GM19023 (cell line): Measurements from ENCODE around the gene NUP160.
"Not testable (repeated sequence)": the region's sequence is repeated elsewhere in the genome, so short reads cannot be mapped to it uniquely, and the experiment has no call there.

Source experiments
- ATAC-seq: cut with Tn5 transposase; IDR thresholded peaks from one replicate; pipeline ENCODE4 v1.9.1; 2021; ENCODE audit warnings: mild to moderate bottlenecking, moderate library complexity; ENCODE audit not compliant: unreplicated experiment

NUP160 gene

DNA sequence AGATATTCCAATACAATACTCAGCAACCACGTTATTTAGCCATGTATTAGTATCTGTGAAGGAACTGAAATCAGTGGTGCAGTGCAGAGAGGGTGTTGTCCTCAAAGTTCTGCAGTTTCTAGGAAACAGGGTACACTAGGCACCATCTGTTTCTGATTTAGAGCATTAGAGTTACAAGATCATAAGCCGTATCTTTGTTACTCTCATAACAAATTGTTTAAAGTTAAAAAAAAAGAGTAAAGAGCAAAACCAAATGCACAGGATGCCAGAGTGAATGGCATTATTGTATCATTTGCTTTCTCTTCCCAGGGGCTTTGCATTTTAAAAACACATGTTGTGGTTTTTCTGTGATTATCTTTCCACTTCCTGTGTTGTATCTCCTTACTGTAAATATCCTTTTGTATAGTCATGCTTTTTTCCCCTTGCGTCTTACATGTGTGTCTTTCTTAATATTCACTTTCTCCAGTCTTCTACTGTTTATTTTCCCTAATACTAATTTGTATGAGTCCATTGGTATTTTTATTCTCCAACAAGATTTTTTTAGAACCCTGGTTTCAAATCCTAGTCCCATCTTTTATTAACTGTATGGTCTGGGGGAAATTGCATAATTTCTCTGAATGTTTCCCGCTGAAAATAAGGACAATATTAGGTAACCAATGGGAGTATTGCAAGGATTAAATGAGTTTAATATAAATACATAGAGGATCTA, 15.2 kb upstream of the NUP160 start:
- ATAC-seq: no peak

DNA sequence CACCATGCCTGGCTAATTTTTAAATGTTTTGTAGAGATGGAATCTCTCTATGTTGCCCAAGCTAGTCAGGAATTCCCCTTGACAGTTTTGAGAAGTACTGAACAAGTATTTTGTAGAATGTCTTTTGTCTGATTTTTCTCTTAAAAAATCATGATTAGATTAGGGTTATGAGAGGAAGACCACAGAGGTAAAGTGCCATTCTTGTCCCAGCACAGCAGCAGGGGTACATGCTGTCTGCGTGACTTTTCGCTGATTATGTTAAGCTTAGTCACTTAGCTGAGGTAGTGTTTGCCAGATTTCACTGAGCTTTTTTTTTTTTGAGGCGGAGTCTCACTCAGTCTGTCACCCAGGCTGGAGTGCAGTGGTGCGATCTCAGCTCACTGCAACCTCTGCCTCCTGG, 13.6 kb upstream of the NUP160 start:
- ATAC-seq: no peak

DNA sequence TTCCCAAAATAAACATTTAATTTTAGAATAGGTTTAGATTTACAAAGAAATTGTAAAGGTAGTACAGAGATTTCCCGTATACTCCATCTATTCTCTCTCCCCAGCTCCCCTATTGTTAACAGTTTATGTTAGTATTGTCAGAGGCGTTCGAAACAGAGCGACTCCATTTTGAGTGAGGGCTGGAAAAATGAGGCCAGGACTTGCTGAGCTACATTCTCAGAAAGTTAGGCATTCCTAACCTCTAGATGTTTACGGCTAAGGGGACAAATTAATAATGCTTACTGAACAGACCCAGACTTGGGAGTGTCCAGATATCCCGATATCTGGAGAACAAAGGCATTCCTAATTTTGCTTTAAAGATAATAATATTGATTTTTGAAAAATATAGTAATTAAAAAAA, 12.4 kb upstream of the NUP160 start:
- no peak for ATAC-seq

DNA sequence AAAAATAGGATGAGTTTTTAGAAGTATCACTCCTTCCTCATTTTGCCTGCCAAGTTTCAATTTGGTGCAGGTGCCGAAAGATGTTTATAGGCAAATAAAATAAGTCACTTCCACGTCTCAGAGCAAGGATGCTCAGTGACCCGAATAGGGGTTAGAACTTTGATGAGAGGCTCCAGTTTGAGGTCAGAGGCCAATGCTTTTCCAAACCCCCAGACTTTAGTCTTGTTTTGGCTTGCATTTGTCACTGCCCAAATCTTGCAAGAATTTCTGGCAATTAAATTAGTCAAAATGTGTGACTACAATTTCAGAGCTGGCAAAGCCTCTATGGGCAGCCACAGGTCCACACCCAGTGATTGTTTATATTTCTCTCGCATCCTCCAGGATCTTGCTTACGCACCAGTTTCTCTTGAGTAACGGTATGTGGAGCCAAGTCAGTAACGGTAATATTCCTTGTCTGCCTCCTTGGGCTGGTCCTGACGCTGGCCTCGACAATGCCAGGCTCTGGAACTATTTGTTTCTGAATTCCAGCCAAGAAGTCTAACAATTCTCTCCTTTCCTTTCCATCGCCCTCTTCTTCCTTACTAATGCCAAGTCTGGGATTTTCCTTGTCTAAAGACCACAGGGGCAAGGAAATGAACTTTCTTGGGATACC, 9.9 kb upstream of the NUP160 start:
- ATAC-seq: no peak

DNA sequence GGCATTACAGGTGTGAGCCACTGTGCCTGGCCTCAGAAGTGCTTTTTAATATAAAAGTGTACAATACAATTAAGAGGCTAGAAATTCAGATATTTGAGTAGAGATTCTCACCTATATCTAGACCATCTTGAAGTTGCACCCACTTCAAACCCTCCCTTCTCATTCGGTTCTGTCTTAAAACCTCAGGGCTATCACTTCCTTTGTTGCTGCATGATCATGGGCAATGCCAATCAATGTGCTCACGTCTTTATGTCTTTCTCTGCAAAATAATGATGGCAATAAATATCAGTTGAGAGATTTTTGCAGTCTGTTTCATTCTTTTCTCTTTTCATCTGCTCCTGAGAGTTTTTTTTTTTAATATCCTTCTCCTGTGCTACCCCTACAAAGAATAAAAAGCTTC, 9.3 kb upstream of the NUP160 start:
- ATAC-seq: no peak

DNA sequence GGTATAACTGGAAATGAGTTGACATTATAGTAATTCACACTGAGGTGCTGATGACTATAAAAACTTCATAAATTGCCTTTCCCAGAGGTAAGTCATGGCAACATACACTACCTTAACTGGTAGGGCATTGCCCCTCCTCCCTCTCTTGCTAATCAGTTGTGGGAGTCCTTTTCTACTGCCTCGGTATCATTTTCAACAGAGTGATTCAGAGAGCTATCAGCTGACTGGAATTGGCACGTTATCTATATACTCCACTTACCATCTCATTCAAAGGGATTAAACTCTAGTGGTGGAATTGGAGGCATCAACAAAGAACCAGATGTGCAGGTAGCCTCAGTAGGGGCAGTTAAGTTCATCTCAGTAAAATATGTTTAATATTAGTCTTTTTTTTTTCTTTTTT, 8.0 kb upstream of the NUP160 start:
- ATAC-seq: no peak

DNA sequence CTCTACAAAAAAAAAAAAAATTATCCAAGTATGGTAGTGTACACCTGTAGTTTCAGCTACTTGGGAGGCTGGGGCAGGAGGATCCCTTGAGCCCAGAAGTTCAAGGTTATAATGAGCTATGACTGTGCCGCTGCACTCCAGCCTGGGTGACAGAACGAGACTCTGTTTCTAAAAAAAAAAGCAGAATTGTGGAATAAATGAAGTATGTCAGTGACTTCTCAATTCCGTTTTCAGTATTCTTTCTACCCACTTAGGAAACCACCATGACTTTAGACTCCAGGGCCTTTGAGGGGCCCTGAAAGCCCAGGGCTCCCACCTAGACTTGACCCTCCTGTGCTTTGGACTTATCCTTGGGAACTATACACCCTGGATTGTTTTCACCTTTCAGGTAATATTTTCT, 6.5 kb upstream of the NUP160 start:
- ATAC-seq: peak; percentile 44

DNA sequence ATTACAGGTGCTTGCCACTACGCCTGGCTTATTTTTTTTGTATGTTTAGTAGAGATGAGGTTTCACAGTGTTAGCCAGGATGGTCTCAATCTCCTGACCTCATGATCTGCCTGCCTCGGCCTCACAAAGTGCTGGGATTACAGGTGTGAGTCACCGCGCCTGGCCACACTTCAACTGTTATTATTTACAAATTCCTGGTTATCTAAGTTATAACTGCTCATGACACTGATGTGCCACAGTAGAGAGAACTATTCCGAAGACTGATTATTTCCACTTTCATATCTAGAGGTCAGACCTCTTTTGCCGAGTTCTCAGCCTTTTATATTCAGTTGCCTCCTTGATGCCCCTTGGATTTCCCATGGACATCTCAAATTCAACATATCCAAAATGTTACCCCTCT, 3.9 kb upstream of the NUP160 start:
- no peak for ATAC-seq

DNA sequence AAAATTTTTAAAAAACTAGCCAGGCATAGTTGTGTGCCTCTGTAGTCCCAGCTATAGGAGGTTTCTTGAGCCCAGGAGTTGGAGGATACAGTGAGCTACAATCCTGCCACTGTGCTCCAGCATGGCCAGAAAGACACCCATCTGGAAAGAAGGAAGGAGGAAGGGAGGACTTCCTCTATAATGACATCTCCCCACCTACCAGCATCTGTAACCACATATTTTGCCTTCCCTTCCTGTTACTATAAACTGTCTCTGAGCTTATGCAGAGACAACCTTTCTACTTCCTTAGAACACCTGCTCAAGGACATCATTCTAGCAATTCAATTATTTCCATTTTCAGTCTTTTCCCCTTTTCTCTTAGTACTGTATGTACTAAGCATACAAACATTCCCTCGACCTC, 2.2 kb upstream of the NUP160 start:
- no peak for ATAC-seq

DNA sequence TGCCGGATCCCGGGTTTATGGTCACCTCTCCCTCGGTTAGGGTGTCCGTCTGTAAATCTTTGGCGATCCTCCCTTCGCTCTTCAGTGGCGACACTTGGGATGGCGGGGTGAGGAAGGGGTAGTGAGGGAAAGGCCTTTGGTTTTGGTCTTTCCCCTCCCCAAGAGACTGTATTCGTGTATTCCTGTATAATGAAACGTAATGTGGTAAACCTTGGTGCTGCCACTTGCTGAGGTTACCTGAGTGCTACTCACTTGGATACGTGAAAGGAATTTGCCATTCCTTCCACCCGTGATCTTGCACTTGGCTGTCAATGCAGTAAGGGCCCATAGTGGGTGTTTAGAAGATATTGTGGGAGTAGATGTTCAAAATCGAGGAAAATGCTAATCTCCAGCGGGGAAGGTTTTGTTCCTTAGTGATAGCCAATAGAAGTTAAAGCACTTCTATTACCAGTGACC, 578 bp upstream of the NUP160 start:
- peak; percentile 21 for ATAC-seq

DNA sequence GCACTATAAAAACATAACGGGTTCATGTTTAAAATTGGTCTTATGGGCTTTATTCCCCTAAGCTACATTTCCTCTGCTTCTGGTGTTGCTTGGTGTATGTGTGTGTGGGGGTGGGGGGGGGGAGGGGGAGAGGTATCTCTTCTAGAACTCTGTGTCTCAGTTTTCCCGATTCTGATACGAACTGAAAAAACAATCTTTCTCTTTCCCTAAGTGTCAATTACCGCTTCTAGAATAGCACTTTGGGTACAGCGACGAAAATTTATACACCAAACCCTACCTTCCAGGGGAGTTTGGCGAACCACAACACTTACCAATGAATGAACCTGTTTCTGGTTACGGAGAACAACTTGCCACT, 636 bp downstream of the NUP160 start:
- ATAC-seq: no peak

DNA sequence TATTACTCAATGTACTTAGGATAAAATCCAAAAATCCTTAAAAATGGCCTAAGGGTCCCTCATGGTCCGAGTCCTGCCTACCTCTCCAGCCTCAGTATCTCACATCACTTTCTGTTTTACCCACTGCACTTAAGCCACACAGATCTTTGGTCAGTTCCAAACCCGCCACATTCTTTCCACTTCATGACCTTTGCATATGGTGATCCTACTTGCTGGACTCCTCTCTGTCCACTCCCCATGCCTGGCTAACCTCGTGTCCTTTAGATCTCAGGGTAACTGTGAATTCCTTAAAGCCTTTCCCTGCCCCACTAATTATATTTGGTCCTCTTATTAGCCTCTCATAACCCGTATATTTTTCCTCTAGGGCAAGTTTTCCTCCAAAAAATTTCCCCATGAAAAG, 1.2 kb downstream of the NUP160 start:
- no peak for ATAC-seq

DNA sequence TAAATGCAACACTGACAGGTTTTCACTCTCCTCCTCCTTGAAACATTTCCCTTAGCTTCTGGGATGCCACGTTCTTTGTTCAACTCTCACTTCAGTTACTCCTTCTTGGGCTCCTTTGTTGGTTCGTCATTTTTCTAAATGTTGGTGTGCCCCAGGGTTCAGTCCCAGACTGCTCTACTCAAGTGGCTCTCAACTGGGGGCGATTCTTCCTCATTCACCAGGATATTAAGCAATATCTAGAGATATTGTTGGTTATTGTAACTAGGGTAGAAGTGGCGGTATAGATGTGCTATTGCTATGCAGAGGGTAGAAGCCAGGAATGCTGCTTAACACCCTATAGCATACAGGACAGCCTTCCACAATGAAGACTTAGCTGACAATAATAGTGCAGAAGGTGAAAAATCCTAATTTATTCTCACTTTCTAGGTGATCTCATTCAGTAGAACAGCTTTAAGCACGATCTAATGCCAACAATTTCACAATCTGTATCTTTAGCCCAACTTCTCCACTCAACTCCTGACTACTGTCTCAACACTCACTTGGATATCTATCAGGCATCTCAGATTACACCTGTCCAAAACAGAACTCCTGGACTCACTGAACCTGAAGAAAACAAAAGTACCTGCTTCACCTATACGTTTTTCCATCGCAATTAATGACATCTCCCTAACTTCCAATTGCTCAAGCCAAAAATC, 4.6 kb downstream of the NUP160 start:
- ATAC-seq: no peak

DNA sequence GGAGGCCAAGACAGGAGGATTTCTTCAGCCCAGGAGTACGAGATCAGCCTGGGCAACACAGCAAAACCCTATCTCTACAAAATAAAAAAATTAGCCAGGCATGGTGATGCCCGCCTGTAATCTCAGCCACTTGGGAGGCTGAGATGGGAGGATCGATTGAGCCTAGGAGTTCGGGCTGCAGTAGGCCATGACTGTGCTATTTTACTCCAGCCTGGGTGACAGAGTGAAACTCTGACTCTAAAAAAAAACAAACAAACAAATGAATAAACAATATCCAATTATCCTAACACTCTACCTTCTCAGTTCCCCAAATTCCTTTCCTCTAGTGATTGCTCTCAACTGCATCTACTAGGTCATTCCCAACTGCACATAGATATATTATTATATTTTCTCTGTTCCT, 5.4 kb downstream of the NUP160 start:
- no peak for ATAC-seq

DNA sequence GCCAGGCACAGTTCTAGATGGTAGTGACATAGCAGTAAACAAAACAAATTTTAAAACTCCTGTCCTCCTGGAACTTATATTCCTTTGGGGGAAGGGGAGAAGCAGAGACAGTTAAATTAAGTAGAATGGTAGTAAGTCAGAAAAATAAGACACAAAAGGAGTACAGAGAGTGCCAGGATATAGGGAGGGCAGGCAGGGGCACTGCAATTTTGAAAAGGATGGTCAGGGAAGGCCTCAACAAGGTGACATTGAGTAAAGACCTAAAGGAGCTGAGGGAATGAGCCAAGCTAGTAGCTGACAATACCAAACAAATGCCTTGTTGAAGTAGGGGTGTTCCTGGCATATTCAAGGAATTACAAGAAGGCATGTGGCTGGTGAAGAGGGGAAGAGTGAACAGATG, 10.2 kb downstream of the NUP160 start:
- ATAC-seq: no peak

DNA sequence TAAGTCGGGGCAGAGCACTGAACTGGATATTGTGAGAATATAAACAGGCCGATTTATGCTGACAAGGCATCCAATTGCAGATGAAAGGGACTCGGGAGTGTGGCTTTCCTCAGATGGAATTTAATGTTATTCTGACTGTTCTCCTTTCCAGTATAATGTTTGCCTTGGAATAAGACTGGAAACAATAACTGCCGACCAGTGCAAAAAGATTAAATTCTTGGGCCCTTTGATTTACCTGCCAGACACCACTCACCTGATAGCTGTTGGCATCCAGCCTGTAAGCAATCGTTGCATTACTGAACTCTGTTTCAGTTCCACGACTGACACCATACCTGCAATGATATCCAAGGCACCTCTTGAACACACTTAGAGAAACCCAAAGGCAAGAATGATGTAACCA, 10.9 kb downstream of the NUP160 start:
- no peak for ATAC-seq

DNA sequence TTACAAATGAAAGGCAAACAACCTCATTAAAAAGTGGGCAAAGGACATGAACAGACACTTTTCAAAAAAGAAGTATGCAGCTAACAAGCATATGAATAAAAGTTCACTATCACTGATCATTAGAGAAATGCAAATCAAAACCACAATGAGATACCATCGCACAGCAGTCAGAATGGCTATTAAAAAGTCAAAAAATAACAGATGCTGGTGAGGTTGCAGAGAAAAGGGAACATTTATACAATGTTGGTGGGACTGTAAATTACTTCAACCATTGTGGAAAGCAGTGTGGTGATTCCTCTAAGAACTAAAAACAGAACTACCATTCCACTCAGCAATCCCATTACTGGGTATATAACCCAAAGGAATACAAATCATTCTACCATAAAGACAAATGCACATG, 18.1 kb downstream of the NUP160 start:
- not testable (repeated sequence) for ATAC-seq

DNA sequence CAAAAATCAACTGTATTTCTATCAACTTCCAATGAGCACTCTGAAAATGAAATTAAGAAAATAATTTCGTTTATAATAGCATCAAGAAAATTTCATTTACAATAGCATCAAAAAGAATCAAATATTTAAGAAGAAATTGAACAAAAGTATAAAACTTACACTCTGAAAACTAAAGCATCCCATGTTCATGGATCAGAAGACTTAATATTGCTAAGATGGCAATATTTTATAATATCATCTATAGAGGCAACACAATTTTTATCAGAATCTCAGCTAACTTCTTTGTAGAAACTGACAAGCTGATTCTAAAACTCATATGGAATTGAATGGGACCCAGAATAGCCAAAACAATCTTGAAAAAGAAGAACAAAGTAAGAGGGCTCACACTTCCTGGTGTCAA, 19.9 kb downstream of the NUP160 start:
- no peak for ATAC-seq

DNA sequence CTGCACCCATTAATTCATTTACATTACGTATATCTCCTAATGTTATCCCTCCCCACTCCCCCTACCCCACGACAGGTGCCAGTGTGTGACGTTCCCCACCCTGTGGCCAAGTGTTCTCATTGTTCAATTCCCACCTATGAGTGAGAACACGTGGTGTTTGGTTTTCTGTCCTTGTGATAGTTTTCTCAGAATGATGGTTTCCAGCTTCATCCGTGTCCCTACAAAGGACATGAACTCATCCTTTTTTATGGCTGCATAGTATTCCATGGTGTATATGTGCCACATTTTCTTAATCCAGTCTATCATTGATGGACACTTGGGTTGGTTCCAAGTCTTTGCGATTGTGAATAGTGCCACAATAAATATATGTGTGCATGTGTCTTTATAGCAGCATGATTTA, 25.5 kb downstream of the NUP160 start:
- not testable (repeated sequence) for ATAC-seq

DNA sequence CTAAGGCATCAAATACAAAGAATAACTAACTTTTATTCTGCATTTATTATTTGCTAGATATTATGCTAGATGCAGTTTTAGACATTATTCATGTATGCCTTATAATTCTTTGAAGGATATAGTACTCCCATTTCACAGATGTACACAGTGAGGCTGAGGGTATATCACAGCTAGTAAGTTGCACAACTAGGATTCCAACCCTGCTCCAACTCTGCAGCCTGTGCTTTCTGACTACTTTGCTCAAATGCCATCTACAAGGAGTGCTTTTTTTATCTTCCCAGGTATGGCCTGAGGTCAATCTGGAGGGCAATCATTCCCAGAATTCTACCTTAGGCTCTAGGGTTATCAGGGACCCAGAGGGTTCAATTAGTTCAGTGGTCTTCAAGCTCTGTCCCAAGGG, 28.4 kb downstream of the NUP160 start:
- ATAC-seq: no peak

DNA sequence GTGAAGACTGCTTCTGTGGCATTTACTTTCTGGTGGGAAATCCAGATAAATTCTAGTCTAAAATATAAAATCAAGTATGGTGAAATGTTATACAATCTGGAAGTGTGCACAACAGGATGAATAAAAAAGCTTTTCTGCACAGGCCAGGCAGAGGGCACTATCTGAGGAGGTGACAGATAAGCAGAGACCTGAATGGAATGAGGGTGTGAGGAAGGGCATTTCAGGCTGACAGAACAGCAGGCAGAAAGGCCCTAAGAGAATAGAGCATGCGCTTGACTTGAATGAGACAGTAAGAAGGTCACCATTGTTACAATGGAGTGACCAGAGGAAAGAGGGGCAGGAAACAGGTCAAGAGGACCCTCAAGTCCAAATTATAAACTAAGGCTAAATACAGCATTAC, 47.4 kb downstream of the NUP160 start:
- no peak for ATAC-seq

DNA sequence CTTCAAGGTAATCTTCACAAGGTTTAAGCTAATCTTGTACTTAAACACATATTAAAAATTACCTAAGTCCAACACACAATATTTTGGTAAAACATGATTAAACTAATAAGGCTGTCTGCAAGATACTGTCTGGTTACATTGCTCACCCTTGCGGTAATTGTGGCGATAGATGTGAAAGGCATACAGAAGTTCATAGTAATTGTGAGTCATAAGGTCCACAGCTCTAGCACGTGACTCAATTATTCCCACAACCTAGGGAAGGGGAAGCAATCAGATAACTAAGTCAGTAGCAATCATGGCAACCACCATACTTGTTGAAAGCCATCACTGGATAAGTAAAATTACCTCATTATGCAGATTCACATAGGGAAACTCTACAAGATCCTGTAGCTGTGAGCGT, 50.5 kb downstream of the NUP160 start:
- no peak for ATAC-seq
